Measurements from ENCODE around the gene OSBPL3.

OSBPL3 gene

GRCh38 chr7:24848878-24849277 lies 131.1 kb downstream of the OSBPL3 start:
- no peak overlapping the region for H3K4me3 ChIP-seq (ENCODE audit: low read length)
- no peak for TF ChIP-seq CTCF (conservative IDR thresholded peaks at IDR 0.05; ENCODE audit: low read depth, low read length)
- no peak for DNase-seq (ENCODE audit: low read depth)

- no peak for TF ChIP-seq CTCF (conservative IDR thresholded peaks at IDR 0.05; ENCODE audit: low read depth, low read length)
- no peak overlapping the region for H3K4me3 ChIP-seq (ENCODE audit: low read length)
- DNase-seq (ENCODE audit: low read depth): no peak
Measured at GRCh38 chr7:24847754-24848153, 132.2 kb downstream of the OSBPL3 start.

- H3K4me3 ChIP-seq (ENCODE audit: low read length): no peak overlapping the region
- no peak for DNase-seq (ENCODE audit: low read depth)
- no peak for TF ChIP-seq CTCF (conservative IDR thresholded peaks at IDR 0.05; ENCODE audit: low read depth, low read length)
Measured at GRCh38 chr7:24843821-24844434, 136.1 kb downstream of the OSBPL3 start.

GRCh38 chr7:24842449-24843241 lies 137.3 kb downstream of the OSBPL3 start:
- no peak for DNase-seq (ENCODE audit: low read depth)
- no peak overlapping the region for H3K4me3 ChIP-seq (ENCODE audit: low read length)
- no peak for TF ChIP-seq CTCF (conservative IDR thresholded peaks at IDR 0.05; ENCODE audit: low read depth, low read length)

DNA sequence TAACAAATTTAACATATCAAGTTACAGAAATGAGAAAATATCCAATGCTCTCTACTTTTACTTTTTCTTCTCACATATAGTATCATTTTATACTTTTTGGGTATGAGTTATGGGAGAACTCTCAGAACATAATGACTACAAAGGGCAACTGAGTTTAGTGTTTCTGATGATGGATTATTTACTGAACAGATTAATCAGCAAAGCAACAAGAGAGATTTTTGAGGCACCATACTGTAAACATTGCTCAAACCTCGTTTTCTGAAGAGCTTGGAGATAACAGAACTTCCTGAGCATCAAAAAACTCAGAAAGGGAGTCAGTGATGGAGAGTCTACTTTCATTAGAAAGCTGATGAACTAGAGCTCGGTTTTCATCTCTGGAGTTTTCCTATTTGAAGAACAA lies 137.9 kb downstream of the OSBPL3 start:
- DNase-seq (ENCODE audit: low read depth): no peak
- TF ChIP-seq CTCF (conservative IDR thresholded peaks at IDR 0.05; ENCODE audit: low read depth, low read length): no peak
- H3K4me3 ChIP-seq (ENCODE audit: low read length): no peak overlapping the region

DNA sequence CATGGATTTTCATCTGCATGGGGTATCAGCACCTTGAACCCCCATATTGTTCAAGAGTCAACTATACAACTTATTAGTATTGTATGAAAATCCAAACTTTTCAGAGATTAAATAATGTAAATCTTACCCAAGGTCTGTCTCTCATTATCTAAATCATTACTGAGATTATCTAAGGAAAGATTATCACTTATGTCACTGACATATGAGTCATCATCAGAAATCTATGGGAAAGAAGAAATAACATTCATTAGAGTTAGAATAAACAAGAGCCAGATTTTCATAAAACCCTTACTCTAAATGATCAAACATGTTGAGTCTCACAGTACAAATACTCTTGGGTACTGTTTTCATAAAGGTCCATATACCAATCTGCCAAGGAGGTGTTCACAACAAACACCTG lies 139.4 kb downstream of the OSBPL3 start:
- DNase-seq (ENCODE audit: low read depth): no peak
- H3K4me3 ChIP-seq (ENCODE audit: low read length): no peak overlapping the region
- no peak for TF ChIP-seq CTCF (conservative IDR thresholded peaks at IDR 0.05; ENCODE audit: low read depth, low read length)

DNA sequence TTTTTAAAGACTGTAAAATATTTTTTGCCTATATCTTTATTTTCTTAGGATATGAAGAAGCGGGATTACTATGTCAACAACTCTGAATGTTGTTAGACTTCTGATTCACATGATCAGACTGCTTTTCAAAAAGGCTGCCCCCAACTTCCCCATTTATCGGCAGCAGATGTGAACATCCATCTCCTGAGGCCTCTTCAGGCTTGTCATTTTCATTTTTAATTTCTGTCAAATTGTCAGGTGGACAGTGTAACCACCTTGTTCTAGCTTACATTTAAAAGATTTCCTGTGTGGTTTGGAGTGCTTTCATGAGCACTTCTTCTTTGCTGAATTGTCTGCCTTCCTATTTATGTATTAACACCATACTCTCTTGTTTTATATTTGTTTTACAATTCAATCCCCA lies 143.9 kb downstream of the OSBPL3 start:
- no peak for TF ChIP-seq CTCF (conservative IDR thresholded peaks at IDR 0.05; ENCODE audit: low read depth, low read length)
- no peak overlapping the region for H3K4me3 ChIP-seq (ENCODE audit: low read length)
- DNase-seq (ENCODE audit: low read depth): no peak

All from retinal pigment epithelial cell (primary cell).